K562 (cell line): Measurements from ENCODE around the gene PNMA6F. TPM values are rescaled to one million over a fixed set of nuclear protein-coding genes. Genes with fewer than 3 reads are reported as not detected.
A peak's percentile ranks its signal among the peaks of the same experiment; 100 is the strongest.

ENCODE experiments used
- ATAC-seq: fragments of 200-7000 bp; cut with Tn5 transposase; 3 replicates; pipeline ENCODE4 v1.9.1; 2020; ENCODE audit warnings: moderate library complexity
- BruUV-seq: library from RNA; stranded (reverse); fragments of 400-500 nt; replicated peaks from 2 replicates; lab custom pipeline; 2021; lab: Mats Ljungman, UMichigan
- CTCF ChIA-PET: fragments of 300-600 bp; formaldehyde crosslinking; extraction: SDS; loops from one replicate; lab custom pipeline; 2021; ENCODE audit warnings: low intra/inter-chr PET ratio; lab: Yijun Ruan, JAX
- POLR2A ChIA-PET: fragments of 300-600, 350-650 bp; sonication (Branson Sonifier 250); formaldehyde crosslinking; extraction: SDS; loops from one replicate; lab custom pipeline; 2021; ENCODE audit warnings: antibody characterized with exemption, inconsistent platforms; lab: Yijun Ruan, JAX
- DNase-seq, 4 experiments: peaks; one replicate each; pipeline versions ENCODE4 v3.0.0 to v3.0.0-alpha.2; 2011 to 2018; ENCODE audit warnings: low spot score in 3 of 4, mixed read lengths in 3 of 4; ENCODE audit errors: extremely low read depth in 1 of 4
- FAIRE-seq: peaks from 2 replicates; lab custom pipeline; 2011; peaks lifted over from hg19 to GRCh38; lab: Jason Lieb, UNC
- H2AFZ ChIP-seq: 2 replicates; pipeline ENCODE4 v1.6.0; 2011; ENCODE audit warnings: low read depth, low read length, control low read depth, inconsistent platforms
- H3K27ac ChIP-seq: fragments of 200-600 bp; 3 replicates; pipeline ENCODE4 v1.8.0; 2011; ENCODE audit warnings: low read depth, mild to moderate bottlenecking, control low read depth, inconsistent platforms, low read length, moderate library complexity, mixed read lengths; ENCODE audit errors: extremely low read depth
- H3K27me3 ChIP-seq, 2 experiments: fragments of 300-600 bp in 1 of 2; 2 replicates in 1 of 2; 3 replicates in 1 of 2; pipeline versions ENCODE4 v1.6.0 to v1.8.0; 2011; ENCODE audit warnings: inconsistent platforms in 2 of 2, low read length in 2 of 2, mild to moderate bottlenecking in 1 of 2, mixed read lengths in 1 of 2, moderate library complexity in 1 of 2; ENCODE audit not compliant: control insufficient read depth in 2 of 2, insufficient read depth in 2 of 2
- H3K36me3 ChIP-seq: fragments of 300-600 bp; 3 replicates; pipeline ENCODE4 v1.8.0; 2011; ENCODE audit warnings: mild to moderate bottlenecking, low read length, inconsistent platforms; ENCODE audit not compliant: control insufficient read depth, insufficient read depth
- H3K4me1 ChIP-seq, 2 experiments: fragments of 200-600 bp in 1 of 2; replicated peaks in 1 of 2; 2 replicates in 1 of 2; 3 replicates in 1 of 2; pipeline versions ENCODE4 v1.5.1 to v1.8.0; 2011; ENCODE audit warnings: inconsistent platforms in 2 of 2, low read length in 2 of 2, mild to moderate bottlenecking in 1 of 2, mixed read lengths in 1 of 2, moderate library complexity in 1 of 2; ENCODE audit not compliant: control insufficient read depth in 2 of 2, insufficient read depth in 2 of 2
- H3K4me2 ChIP-seq: 2 replicates; pipeline ENCODE4 v1.6.1; 2011; ENCODE audit warnings: low read length, control low read depth, inconsistent platforms, mixed read lengths; ENCODE audit not compliant: insufficient read depth
- H3K4me3 ChIP-seq: fragments of 200-600 bp; sonication (generic), shearing (Covaris generic); 2 replicates; pipeline ENCODE4 v1.5.1; 2016; ENCODE audit warnings: control low read depth, inconsistent platforms
- H3K79me2 ChIP-seq: fragments of 200-600 bp; 3 replicates; pipeline ENCODE4 v1.8.0; 2011; ENCODE audit warnings: low read length, inconsistent platforms; ENCODE audit not compliant: control insufficient read depth, insufficient read depth
- H3K9ac ChIP-seq, 2 experiments: 2 replicates each; pipeline versions ENCODE4 v1.6.0 to v1.6.1; 2011; ENCODE audit warnings: low read depth in 2 of 2, low read length in 2 of 2, control low read depth in 1 of 2, inconsistent platforms in 1 of 2, mild to moderate bottlenecking in 1 of 2, mixed read lengths in 1 of 2; ENCODE audit not compliant: insufficient read depth in 1 of 2
- H3K9me1 ChIP-seq: one replicate; pipeline ENCODE4 v1.6.0; 2011; ENCODE audit warnings: inconsistent platforms, mild to moderate bottlenecking, low read length, moderate library complexity; ENCODE audit not compliant: control insufficient read depth, insufficient read depth
- H3K9me3 ChIP-seq: replicated peaks from 2 replicates; pipeline ENCODE4 v1.5.1; 2011; ENCODE audit warnings: low read depth, low read length, inconsistent platforms; ENCODE audit not compliant: control insufficient read depth, insufficient read depth
- H4K20me1 ChIP-seq: replicated peaks from 2 replicates; pipeline ENCODE4 v1.6.1; 2011; ENCODE audit warnings: low read length, inconsistent platforms, mixed read lengths; ENCODE audit not compliant: control insufficient read depth, insufficient read depth
- CEBPG ChIP-seq, 3 experiments: fragments of 200-800 bp in 1 of 3; sonication (Bioruptor generic) in 1 of 3; sonication (generic) in 1 of 3; formaldehyde crosslinking in 1 of 3; IDR thresholded peaks in 2 of 3; conservative IDR thresholded peaks in 1 of 3; 2 replicates each; pipeline versions ENCODE4 v1.6.1 to v1.8.0; 2016 to 2022; ENCODE audit warnings: missing compliant biosample characterization in 2 of 3, missing genetic modification characterization in 2 of 3, mild to moderate bottlenecking in 1 of 3, missing genetic modification reagents in 1 of 3
- ETV1 ChIP-seq: fragments of 450-650 bp; conservative IDR thresholded peaks from 2 replicates; pipeline ENCODE4 v1.6.1; 2016; ENCODE audit warnings: missing genetic modification characterization, control low read depth, low read depth, missing compliant biosample characterization
- NCOA2 ChIP-seq, 2 experiments: fragments of 450-650 bp; IDR thresholded peaks; 2 replicates each; pipeline ENCODE4 v1.6.1; 2018; ENCODE audit warnings: mild to moderate bottlenecking in 2 of 2, moderate library complexity in 1 of 2; ENCODE audit not compliant: partially characterized antibody in 2 of 2
- SMARCA5 ChIP-seq: fragments of 450-650 bp; IDR thresholded peaks from 2 replicates; pipeline ENCODE4 v1.6.1; 2016
- ZZZ3 ChIP-seq: fragments of 450-650 bp; IDR thresholded peaks from 2 replicates; pipeline ENCODE4 v1.6.1; 2016; ENCODE audit warnings: antibody characterized with exemption, mild to moderate bottlenecking, moderate library complexity
- WGBS: fragments of 100-300 bp; shearing (Covaris generic); methylation state at CpG from one replicate; pipeline ENCODE4 v1.1.6; 2016; ENCODE audit warnings: low coverage, mixed read lengths; ENCODE audit not compliant: insufficient coverage; ENCODE audit errors: missing lambda C conversion rate; 5-methylcytosine and 5-hydroxymethylcytosine counted together
- in situ Hi-C: fragments of 300-500 bp; cut with MboI; formaldehyde crosslinking; loops from 4 replicates; pipeline ENCODE4 v1.15.0; 2018; ENCODE audit warnings: inconsistent platforms, mixed read lengths
- intact Hi-C: fragments of 100-400 bp; cut with micrococcal nuclease; formaldehyde crosslinking; loops from 2 replicates; pipeline ENCODE4 v1.14.2; 2022
- polyA plus RNA-seq, 8 experiments: library from polyadenylated mRNA; depleted of rRNA in 4 of 8; stranded (reverse) in 5 of 8; unstranded in 3 of 8; fragments of >200 nt; fragmentation: Nextera tagmentation in 2 of 8; fragmentation: Illumina TruSeq in 1 of 8; extraction: Ambion mirVana in 2 of 8; extraction: Trizol in 1 of 8; gene quantifications; 2 replicates each; pipeline versions ENCODE4 v1.2.1 to v1.2.3, GENCODE V29; 2011 to 2014; ENCODE audit warnings: inconsistent platforms in 1 of 8, missing spikeins in 1 of 8
- total RNA-seq, 7 experiments: library from RNA; depleted of rRNA in 6 of 7; stranded (reverse); fragments of >200 nt in 6 of 7; fragmentation: Illumina TruSeq in 2 of 7; extraction: Trizol in 2 of 7; gene quantifications; 2 replicates each; pipeline versions ENCODE4 v1.2.1 to v1.2.3, GENCODE V29; 2011 to 2021; ENCODE audit warnings: low replicate concordance in 1 of 7
- TF ChIP-seq, protein P1 (sequence below): fragments of 450-650 bp; IDR thresholded peaks from 2 replicates; pipeline ENCODE4 v1.6.1; 2016; ENCODE audit warnings: mild to moderate bottlenecking, moderate library complexity
- TF ChIP-seq, protein P2 (sequence below), 2 experiments: IDR thresholded peaks; 2 replicates each; pipeline ENCODE4 v1.6.1; 2011; ENCODE audit warnings: borderline replicate concordance in 1 of 2, control low read depth in 1 of 2, low read depth in 1 of 2, low read length in 1 of 2, mild to moderate bottlenecking in 1 of 2, mixed read lengths in 1 of 2, moderate library complexity in 1 of 2; ENCODE audit not compliant: insufficient read depth in 1 of 2, insufficient read length in 1 of 2, poor library complexity in 1 of 2, severe bottlenecking in 1 of 2; ENCODE audit errors: extremely low read depth in 1 of 2

Gene PNMA6F
- total and polyA plus RNA-seq, 9 of the 15 experiments (the other 6 are each of a cell fraction or from before 2014, with no cell fraction given): not detected

DNA sequence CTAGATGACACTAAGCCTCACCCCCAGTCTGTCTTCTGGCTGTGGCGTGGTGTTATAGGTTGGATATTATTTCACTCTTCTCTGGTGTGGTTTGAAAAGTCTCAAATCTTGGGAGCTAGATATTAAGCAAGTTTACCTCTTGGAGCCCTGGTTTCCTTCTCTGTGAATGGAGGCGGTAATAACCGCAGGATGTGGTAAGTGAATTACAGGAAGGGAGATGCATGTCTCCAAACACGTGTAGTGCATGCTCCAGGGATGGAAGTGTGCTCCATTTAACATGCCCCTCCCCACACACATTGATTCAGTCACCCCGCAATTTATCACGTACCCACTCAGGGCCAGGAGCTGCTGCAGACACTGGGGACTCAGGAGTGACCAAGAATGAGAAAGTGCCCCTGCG lies 17.3 kb upstream of the PNMA6F start:
- FAIRE-seq: no peak
- H3K4me2 ChIP-seq: no peak overlapping the region
- H4K20me1 ChIP-seq: 0 out of 2 replicates have a peak, but pooled peaks cover 3% of the 10 kb centered on the region
- no peaks in the 10 kb centered on the region for H3K27me3 ChIP-seq
- WGBS: 60% methylated on average over 5 of the region's 7 CpGs
- H3K9me3 ChIP-seq: no peaks in the 10 kb centered on the region; the same call in 1 of the 2 replicates
- H3K79me2 ChIP-seq: peaks cover 96% of the 10 kb centered on the region
- intact Hi-C loops: loop anchor here (5.0 kb wide), 1 partner anchor 43 kb away; no protein-coding TSS in a partner anchor
- H3K4me3 ChIP-seq: no peak overlapping the region
- no peaks in the 10 kb centered on the region for H3K9me1 ChIP-seq
- no peak for ATAC-seq
- no TSS peak for BruUV-seq
- in situ Hi-C loops: no loop called here
- DNase-seq: no peak
- TF ChIP-seq ZZZ3 (no peak), ETV1 (peak; percentile 31; the same call in 1 of the 2 replicates), NCOA2 (IDR thresholded peaks at IDR 0.05; ENCODE audit: partially characterized antibody in 2 of 2) (no peak), SMARCA5 (no peak), CEBPG (CRISPR knock-in tag; IDR thresholded peaks at IDR 0.05) (no peak), CEBPG (tag; conservative IDR thresholded peaks at IDR 0.05 in 1 of 2, IDR thresholded peaks at IDR 0.05 in 1 of 2) (peak in 1 of 2 experiments; percentile 31; a peak in 1 of 4 replicates)
- TF ChIP-seq, protein P1, sequence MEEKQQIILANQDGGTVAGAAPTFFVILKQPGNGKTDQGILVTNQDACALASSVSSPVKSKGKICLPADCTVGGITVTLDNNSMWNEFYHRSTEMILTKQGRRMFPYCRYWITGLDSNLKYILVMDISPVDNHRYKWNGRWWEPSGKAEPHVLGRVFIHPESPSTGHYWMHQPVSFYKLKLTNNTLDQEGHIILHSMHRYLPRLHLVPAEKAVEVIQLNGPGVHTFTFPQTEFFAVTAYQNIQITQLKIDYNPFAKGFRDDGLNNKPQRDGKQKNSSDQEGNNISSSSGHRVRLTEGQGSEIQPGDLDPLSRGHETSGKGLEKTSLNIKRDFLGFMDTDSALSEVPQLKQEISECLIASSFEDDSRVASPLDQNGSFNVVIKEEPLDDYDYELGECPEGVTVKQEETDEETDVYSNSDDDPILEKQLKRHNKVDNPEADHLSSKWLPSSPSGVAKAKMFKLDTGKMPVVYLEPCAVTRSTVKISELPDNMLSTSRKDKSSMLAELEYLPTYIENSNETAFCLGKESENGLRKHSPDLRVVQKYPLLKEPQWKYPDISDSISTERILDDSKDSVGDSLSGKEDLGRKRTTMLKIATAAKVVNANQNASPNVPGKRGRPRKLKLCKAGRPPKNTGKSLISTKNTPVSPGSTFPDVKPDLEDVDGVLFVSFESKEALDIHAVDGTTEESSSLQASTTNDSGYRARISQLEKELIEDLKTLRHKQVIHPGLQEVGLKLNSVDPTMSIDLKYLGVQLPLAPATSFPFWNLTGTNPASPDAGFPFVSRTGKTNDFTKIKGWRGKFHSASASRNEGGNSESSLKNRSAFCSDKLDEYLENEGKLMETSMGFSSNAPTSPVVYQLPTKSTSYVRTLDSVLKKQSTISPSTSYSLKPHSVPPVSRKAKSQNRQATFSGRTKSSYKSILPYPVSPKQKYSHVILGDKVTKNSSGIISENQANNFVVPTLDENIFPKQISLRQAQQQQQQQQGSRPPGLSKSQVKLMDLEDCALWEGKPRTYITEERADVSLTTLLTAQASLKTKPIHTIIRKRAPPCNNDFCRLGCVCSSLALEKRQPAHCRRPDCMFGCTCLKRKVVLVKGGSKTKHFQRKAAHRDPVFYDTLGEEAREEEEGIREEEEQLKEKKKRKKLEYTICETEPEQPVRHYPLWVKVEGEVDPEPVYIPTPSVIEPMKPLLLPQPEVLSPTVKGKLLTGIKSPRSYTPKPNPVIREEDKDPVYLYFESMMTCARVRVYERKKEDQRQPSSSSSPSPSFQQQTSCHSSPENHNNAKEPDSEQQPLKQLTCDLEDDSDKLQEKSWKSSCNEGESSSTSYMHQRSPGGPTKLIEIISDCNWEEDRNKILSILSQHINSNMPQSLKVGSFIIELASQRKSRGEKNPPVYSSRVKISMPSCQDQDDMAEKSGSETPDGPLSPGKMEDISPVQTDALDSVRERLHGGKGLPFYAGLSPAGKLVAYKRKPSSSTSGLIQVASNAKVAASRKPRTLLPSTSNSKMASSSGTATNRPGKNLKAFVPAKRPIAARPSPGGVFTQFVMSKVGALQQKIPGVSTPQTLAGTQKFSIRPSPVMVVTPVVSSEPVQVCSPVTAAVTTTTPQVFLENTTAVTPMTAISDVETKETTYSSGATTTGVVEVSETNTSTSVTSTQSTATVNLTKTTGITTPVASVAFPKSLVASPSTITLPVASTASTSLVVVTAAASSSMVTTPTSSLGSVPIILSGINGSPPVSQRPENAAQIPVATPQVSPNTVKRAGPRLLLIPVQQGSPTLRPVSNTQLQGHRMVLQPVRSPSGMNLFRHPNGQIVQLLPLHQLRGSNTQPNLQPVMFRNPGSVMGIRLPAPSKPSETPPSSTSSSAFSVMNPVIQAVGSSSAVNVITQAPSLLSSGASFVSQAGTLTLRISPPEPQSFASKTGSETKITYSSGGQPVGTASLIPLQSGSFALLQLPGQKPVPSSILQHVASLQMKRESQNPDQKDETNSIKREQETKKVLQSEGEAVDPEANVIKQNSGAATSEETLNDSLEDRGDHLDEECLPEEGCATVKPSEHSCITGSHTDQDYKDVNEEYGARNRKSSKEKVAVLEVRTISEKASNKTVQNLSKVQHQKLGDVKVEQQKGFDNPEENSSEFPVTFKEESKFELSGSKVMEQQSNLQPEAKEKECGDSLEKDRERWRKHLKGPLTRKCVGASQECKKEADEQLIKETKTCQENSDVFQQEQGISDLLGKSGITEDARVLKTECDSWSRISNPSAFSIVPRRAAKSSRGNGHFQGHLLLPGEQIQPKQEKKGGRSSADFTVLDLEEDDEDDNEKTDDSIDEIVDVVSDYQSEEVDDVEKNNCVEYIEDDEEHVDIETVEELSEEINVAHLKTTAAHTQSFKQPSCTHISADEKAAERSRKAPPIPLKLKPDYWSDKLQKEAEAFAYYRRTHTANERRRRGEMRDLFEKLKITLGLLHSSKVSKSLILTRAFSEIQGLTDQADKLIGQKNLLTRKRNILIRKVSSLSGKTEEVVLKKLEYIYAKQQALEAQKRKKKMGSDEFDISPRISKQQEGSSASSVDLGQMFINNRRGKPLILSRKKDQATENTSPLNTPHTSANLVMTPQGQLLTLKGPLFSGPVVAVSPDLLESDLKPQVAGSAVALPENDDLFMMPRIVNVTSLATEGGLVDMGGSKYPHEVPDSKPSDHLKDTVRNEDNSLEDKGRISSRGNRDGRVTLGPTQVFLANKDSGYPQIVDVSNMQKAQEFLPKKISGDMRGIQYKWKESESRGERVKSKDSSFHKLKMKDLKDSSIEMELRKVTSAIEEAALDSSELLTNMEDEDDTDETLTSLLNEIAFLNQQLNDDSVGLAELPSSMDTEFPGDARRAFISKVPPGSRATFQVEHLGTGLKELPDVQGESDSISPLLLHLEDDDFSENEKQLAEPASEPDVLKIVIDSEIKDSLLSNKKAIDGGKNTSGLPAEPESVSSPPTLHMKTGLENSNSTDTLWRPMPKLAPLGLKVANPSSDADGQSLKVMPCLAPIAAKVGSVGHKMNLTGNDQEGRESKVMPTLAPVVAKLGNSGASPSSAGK: peak; percentile 66
- TF ChIP-seq, protein P2, sequence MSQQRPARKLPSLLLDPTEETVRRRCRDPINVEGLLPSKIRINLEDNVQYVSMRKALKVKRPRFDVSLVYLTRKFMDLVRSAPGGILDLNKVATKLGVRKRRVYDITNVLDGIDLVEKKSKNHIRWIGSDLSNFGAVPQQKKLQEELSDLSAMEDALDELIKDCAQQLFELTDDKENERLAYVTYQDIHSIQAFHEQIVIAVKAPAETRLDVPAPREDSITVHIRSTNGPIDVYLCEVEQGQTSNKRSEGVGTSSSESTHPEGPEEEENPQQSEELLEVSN (IDR thresholded peaks at IDR 0.05; ENCODE audit: borderline replicate concordance in 1 of 2, extremely low read depth in 1 of 2, insufficient read depth in 1 of 2, insufficient read length in 1 of 2, low read depth in 1 of 2, low read length in 1 of 2, poor library complexity in 1 of 2, severe bottlenecking in 1 of 2): peak in 1 of 2 experiments; percentile 39
- H3K27ac ChIP-seq: peak overlapping the region; percentile 22; the same call in 2 of the 3 replicates
- POLR2A ChIA-PET: interaction anchor here (1.3 kb wide), 1 partner anchor 15 kb away, joined by 3 read pairs; no protein-coding TSS in a partner anchor
- H3K9ac ChIP-seq: peak overlapping the region in 1 of 2 experiments; percentile 34; a peak in 1 of 4 replicates
- H3K4me1 ChIP-seq: peaks cover 32 to 44% of the 10 kb centered on the region in 2 experiments
- H3K36me3 ChIP-seq: peaks cover 67% of the 10 kb centered on the region; the same call in 2 of the 3 replicates
- CTCF ChIA-PET: no interaction called here
- no peak overlapping the region for H2AFZ ChIP-seq
